Upper lobe of right lung (tissue), 1 donor: Measurements from ENCODE around the gene HSPBAP1. TPM values are rescaled to one million over a fixed set of nuclear protein-coding genes. Genes with fewer than 3 reads are reported as not detected.

ENCODE experiments used
- ATAC-seq: fragments of 200-7000 bp; cut with Tn5 transposase; one replicate; pipeline ENCODE4 v1.9.1; 2020; ENCODE audit warnings: mild to moderate bottlenecking, moderate library complexity
- DNase-seq: peaks from one replicate; pipeline ENCODE4 v3.0.0-alpha.2; 2020
- H3K27ac ChIP-seq: fragments of 200-600 bp; one replicate; pipeline ENCODE4 v1.8.0; 2022
- H3K27me3 ChIP-seq: fragments of 200-600 bp; one replicate; pipeline ENCODE4 v1.8.0; 2022; ENCODE audit warnings: mild to moderate bottlenecking
- H3K36me3 ChIP-seq: fragments of 200-600 bp; one replicate; pipeline ENCODE4 v1.8.0; 2022
- H3K4me1 ChIP-seq: fragments of 200-600 bp; one replicate; pipeline ENCODE4 v1.8.0; 2022
- H3K4me3 ChIP-seq: fragments of 200-600 bp; one replicate; pipeline ENCODE4 v1.8.0; 2022; ENCODE audit warnings: mild to moderate bottlenecking
- H3K9me3 ChIP-seq: fragments of 200-600 bp; one replicate; pipeline ENCODE4 v1.8.0; 2022
- CTCF ChIP-seq: fragments of 200-600 bp; IDR thresholded peaks from one replicate; pipeline ENCODE4 v1.8.0; 2022; ENCODE audit warnings: antibody characterized with exemption
- intact Hi-C: fragments of 100-400 bp; cut with DNase I; formaldehyde crosslinking; loops from one replicate; pipeline ENCODE4 v1.11.0; 2022
- total RNA-seq: library from RNA; stranded (reverse); fragmentation: NEBNext Ultra II Directional; extraction: Animal tissue kit (Norgen Biotek cat#: 25700); gene quantifications from one replicate; pipeline ENCODE4 v1.2.1, GENCODE V29; 2021
- donor health status: DM: no; HTN: yes; CAD: no; lungs with severe emphysema.

HSPBAP1 gene
- total RNA-seq, 1 donor from 2014 or later = 15.1 TPM

GRCh38 chr3:122800706-122801237, 7.1 kb upstream of the HSPBAP1 start:
- H3K27me3 ChIP-seq = no peaks in the 10 kb centered on the region
- intact Hi-C loops = no loop called here
- ATAC-seq = peak; percentile 25
- no peak for TF ChIP-seq CTCF
- DNase-seq = no peak
- peaks cover 11% of the 10 kb centered on the region for H3K4me1 ChIP-seq
- no peak overlapping the region for H3K27ac ChIP-seq
- no peak overlapping the region for H3K4me3 ChIP-seq
- no peaks in the 10 kb centered on the region for H3K36me3 ChIP-seq
- no peaks in the 10 kb centered on the region for H3K9me3 ChIP-seq

GRCh38 chr3:122800031-122800430, 6.4 kb upstream of the HSPBAP1 start:
- ATAC-seq (no peak), DNase-seq (no peak)
- intact Hi-C loops = no loop called here
- H3K27ac ChIP-seq = no peak overlapping the region
- no peak for TF ChIP-seq CTCF
- peaks cover 14% of the 10 kb centered on the region for H3K4me1 ChIP-seq
- H3K36me3 ChIP-seq = no peaks in the 10 kb centered on the region
- no peaks in the 10 kb centered on the region for H3K27me3 ChIP-seq
- no peaks in the 10 kb centered on the region for H3K9me3 ChIP-seq
- H3K4me3 ChIP-seq = no peak overlapping the region

DNA sequence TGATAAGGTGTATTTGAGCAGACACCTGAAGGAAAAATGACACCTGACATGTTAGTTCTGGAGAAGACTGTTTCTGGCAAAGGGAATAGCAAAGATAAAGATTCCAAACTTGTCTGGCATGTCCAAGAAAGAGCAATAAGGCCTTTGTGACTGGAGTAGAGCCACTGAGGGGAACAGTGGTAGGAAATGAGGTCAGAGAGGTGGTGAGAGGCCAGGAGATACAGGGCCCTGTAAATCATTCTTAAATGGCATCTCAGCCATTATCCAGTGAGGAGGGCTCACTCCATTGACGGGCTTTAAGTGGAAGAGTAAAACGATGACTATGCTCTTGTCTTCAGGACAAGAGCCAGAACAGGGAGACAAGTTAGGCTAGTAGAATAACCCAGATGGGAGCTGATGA, 5.7 kb upstream of the HSPBAP1 start:
- no peaks in the 10 kb centered on the region for H3K9me3 ChIP-seq
- peaks cover 14% of the 10 kb centered on the region for H3K4me1 ChIP-seq
- H3K4me3 ChIP-seq = no peak overlapping the region
- no peaks in the 10 kb centered on the region for H3K36me3 ChIP-seq
- no peak for DNase-seq
- H3K27me3 ChIP-seq = no peaks in the 10 kb centered on the region
- no peak for TF ChIP-seq CTCF
- intact Hi-C loops = no loop called here
- ATAC-seq = no peak
- no peak overlapping the region for H3K27ac ChIP-seq

DNA sequence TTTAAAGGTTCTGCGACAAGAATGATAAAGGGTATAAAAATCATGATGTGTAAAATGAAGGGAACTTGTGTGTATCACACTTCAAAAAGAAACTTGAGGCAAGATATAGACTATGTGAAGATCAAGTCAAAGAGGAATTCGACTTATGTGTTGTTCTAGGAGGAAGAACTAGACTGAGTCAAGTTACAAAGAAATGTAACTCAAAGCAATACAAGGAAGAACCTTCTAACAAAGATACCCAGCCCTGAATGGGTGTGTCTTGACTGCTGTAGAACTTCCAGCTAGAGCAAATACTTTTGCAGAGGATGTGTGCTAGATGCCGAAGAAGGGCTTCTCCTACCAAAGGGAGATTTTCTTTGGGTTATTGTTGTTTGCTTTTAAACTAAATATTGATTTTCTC, 3.7 kb upstream of the HSPBAP1 start:
- H3K9me3 ChIP-seq = no peaks in the 10 kb centered on the region
- H3K27ac ChIP-seq = no peak overlapping the region
- no peak for TF ChIP-seq CTCF
- DNase-seq = no peak
- peaks cover 14% of the 10 kb centered on the region for H3K4me1 ChIP-seq
- no peak for ATAC-seq
- intact Hi-C loops = no loop called here
- no peaks in the 10 kb centered on the region for H3K36me3 ChIP-seq
- no peaks in the 10 kb centered on the region for H3K27me3 ChIP-seq
- H3K4me3 ChIP-seq = no peak overlapping the region

DNA sequence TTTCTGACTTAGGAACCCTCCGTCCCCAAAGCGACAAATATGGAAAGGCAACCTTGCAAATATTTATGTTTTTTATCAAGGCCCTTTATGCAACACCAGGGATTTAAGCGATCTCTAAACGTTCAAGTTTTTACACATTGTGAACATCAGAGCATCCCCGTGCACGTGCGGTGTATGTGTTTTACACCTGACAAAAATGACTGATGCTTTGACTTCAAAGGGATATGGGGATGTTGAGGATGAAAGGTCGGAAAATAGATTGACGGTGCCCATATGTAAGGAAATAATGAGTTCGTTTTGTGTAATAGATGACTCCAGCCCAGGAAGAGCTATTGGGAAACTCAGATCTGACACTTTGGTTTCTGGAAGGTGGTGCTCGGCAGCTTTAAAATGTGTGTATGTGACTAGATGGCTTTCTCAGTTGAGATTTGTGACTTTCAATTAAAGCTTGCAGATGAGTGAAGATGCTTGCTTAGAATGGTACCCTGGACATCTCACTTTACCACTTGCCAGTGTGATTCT, 2.1 kb upstream of the HSPBAP1 start:
- Histone ChIP-seq H3K27ac (peak overlapping the region; percentile 93), H3K4me1 (peaks cover 16% of the 10 kb centered on the region), H3K4me3 (peak overlapping the region; percentile 80), H3K27me3 (no peaks in the 10 kb centered on the region), H3K9me3 (no peaks in the 10 kb centered on the region), H3K36me3 (no peaks in the 10 kb centered on the region)
- DNase-seq (no peak), ATAC-seq (no peak)
- no peak for TF ChIP-seq CTCF
- intact Hi-C loops = no loop called here
